Measurements from ENCODE around the gene CISTR.
A peak's percentile ranks its signal among the peaks of the same experiment; 100 is the strongest.
"Not testable (repeated sequence)": the region's sequence is repeated elsewhere in the genome, so short reads cannot be mapped to it uniquely, and the experiment has no call there.

Gene CISTR

GRCh38 chr12:53762793-53763192 lies 11.0 kb upstream of the CISTR start:
- DNase-seq = not testable (repeated sequence)

GRCh38 chr12:53761306-53761705 lies 9.5 kb upstream of the CISTR start:
- DNase-seq = no peak

DNA sequence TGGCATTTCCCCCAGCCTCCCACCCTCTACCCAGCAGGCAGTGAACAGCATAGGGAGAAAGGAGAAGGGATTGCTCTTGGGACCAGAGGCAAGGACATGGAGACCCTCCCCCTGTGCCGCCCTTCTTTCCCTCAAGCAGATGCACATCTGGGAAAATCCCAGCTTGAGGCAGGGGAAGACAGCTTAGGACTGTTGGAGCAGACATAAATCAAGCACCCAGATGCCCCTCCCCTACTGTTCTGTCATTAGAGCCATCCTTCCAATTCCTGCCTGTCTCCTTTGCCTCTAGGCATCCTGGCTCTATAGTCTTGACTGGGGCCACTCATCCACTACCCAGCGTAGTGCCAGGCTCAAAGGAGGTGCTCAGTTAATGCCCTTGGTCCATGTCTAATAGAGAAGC lies 7.5 kb upstream of the CISTR start:
- DNase-seq = no peak

DNA sequence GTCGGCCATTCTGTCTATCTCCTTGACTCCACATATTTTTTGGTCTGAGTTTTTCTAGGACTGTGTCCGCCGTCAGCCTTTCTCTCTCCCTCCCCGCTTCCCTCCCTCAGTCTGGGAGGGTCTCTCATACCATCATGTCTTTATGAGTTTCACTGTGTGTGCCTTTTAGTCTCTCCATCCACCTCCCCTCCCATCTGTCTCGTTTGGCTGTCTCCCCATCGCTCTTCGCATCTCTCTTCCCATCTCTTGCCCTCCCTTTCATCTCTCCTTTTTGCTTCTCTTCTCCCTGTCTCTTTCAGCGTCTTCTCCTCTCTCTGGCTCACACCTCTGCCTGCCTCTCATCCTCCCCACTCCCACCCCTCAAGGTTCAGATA lies 6.9 kb upstream of the CISTR start:
- DNase-seq = no peak

DNA sequence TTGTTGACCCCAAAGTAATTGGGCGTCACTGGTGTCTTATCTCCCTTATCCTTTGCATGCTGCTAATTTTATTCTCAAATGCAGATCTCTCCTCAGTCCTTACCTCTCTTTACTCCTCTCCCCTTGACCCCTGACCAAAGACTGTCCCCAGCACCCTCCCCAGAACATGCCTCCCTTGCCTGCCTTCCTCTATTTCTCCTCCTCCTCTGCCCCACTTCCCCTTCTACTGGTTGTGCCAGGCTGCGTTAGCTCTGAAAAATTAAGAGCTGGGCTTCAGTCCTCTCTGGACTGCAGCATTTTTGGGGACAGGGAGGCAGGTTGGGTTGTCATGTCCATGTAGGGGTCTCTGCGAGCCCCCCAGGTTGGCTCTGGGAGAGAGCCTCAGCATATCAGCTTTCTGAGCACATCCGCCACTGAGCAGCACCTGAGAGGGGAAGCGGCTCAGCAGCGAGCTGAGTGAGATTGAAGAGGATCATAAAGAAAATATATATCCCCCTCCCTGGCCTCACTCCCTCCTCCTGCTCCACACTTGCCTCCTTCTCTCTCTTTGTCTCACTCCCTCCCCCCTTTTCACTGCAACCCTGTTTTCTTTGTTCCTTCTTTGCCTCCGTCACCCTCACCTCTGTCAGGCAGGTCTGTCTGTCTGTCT lies 6.4 kb upstream of the CISTR start:
- no peak for DNase-seq

DNA sequence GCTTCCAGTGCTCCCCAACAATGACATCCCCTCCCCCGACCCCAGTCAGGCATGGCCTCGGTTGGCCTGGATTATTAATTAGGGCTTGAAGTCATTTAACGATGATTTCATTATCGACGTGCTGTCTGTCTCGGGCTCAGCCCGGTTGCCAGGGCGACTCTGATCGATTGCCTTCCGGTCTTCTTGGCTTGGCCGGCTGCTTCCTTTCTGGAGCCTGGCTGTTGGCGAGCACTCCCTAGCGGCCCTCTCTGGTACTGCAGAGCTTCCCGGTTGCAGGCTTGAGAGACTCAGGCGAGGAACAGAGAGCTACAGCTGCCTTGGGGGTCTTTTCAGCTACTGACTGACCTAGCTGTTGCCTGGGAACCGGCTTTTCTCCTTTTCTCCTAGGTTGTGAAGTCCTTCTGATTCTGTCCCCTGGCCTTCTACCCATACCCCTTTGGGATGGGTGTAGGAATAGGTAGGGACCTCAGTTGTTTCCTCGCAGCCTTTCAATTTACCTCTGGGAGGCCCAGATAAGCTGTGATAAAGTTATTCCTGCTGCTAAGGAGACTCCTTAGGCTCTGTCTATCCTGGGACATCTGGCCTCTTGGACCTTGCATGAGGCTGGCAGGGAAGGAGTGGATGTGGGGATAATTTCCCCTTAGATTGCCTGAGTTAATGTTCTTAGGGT lies 5.5 kb upstream of the CISTR start:
- DNase-seq = peak; percentile 74

DNA sequence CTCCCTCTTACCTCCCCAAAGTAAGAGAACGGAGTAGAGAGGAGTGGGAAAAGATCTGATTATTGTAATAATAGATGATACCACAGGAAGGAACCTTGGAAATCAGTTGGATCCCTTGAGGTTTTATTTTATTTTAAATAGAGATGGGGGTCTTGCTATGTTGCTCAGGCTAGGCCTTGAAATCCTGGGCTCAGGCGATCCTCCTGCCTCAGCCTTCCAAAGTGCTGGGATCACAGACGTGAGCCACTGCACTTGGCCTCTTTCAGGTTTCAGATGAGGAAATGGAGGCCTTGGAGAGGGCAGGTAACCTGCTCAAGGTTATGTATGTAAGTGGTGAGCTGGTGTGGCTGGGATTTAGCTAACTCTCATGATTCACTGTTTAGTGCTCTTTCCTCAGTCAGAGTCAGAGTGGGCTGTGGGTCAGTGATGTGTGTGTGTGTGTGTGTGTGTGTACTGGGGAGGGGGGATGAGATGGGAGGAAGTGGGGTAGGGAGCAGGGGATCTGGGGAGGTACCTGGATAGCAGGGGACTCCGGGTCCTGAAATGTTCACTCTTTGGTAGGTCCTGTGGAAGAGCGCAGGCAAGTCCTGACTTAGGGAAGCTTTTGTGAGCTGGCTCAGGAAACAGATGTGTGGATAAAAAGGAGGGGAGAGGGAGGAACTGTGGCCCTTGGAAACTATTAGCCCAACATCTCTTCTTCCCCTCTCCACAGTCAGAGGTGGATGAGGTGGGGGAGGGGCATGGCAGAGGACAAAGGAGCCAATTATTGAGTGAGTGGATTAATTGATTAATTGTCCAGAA lies 4.7 kb upstream of the CISTR start:
- no peak for DNase-seq

DNA sequence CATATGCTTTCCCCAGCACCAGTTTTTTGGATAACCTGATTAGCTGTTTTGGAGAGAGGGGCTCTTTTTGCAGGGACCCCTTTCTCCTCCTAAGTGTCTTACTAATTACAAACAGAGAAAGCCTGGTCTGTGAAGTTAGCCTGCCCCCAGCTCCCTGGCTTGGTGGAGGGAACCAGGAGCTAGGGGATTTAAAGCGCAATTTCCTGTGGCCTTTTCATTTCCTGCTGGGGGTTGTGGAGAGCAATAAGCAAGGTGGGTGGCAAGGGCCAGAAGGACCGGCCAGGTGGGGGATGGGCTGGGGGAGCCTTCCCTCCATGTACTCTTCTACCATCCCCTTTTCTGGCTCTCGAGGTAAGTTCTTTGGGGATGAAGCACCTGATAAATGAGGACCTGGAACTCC lies 4.1 kb upstream of the CISTR start:
- no peak for DNase-seq

DNA sequence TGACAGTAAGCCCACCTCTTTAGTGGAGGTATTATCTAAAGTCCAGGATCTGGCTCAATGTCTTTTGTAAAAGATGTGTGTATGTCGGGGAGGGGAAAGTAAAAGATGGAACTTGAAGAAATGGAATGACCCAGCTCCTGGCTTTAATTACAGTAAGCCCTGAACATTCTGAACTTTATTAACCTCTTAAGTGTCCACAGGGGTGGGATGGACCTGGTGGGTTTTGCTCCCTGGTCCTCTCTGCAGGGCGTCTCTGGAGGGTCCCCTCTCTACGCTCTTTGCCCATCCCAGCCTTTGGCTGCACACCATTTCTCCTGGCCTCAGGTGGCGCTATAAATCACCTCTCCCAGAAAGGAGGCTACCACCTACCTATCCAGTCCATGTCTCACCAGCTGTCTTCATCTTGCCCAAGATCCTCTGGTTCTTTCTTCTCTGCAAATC lies 3.7 kb upstream of the CISTR start:
- DNase-seq = no peak

DNA sequence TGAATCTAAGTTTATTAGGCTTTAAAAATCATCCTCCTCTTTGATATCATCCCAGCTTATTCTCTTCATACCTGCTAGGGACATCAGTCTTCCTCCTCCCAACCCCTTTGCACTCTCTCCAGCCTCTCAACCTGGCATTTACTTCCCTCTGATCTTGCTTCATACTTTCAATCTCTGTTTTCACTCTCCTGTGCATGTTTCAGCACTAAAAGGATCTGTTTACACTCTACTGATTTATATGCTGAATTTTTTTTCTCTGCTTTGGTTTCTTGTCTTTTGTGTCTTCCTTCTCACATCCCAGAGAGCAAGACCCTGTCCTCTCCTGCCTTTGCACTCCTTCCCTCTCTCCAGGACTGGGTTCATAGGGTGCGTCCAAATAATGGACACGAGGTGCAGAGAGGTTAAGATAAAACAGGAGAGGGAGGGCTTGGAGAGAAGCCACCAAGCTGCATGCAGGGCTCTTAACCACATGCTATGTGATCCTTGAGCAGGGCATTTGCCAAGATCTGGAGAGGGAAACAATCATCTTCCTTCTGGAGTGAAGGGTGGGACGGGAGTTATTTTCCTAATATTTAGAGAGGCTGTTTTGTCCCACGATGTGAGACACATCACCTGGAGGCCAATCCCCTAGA lies 3.0 kb upstream of the CISTR start:
- DNase-seq = no peak

GRCh38 chr12:53754188-53754585 lies 2.4 kb upstream of the CISTR start:
- no peak for DNase-seq

DNA sequence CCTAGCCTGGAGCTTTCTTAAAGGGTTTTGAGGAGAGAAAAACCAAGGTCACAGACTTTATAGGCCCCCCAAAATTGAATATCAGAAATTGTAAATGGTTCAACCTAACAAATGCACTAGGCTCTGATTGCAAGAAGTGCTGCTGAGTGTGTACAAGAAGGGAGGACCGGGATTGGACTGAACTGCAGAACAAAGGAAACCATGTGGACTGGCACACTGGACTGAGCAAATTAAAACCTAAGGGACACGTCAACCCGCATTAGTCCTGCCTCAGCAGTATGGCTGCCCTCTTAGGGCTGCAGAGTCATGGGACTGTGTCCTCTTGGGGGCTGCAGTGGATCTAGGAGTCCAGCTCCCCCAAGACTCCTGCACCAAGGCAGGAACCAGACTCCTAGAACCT lies 842 bp upstream of the CISTR start:
- DNase-seq = no peak

DNA sequence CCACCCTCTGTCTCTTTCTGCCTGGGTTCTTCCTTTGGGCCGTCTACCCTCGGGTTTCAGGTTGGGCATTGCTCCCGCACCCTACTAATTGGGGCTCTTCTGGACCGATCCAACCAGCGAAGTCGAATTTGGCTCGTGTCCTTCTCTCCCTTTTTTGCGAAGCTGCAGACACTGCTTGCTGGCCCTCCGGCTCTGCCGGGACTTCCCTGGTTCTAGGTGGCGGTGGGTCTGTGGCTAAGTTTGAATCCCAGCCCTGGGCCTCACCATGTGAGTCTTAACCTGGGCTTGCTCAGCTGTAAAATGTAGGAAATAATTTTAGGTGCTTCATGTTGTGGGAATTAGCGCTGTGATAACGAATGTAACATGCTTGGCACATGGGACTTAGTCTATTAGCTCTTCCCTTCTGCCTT lies 418 bp upstream of the CISTR start:
- DNase-seq = no peak

- no peak for DNase-seq
Observed at GRCh38 chr12:53750812-53751335, 905 bp downstream of the CISTR start.

- no peak for DNase-seq
Observed at GRCh38 chr12:53749986-53750811, 1.6 kb downstream of the CISTR start.

DNA sequence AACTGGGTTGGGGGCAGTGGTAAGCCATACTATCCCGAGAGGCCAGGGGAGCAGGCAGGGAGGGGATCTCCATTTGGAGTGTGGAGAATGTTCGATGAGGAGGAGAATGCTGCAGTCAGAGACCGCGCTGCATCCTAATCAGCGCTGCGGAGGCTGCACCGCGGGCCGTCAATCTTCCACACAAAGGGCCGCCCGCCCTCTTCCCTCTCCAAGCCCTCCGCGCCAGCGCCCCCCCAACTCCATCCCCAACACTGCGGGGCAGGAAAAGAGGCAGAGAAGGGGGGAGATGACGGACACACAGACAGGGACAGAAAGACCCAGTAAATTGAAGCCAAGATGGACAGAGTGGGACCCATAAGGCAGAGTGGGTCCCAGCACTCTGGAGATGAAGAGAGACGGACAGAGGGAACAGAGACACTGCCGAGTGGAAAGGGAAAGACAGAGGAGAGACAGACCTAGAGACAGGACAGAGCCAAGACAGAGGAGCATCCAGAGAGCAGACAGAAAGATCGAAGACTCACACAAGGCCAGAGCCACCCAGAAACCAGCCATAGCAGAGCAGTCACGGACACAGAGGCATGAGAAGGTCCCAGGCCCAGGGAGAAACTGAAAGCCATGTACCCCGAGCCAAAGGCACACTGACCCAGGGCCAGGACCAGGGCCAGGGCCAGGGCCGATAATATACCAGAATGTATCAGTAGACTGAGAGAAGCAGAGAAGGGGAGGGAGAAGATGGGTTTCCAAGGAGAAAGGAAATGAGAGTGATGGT lies 3.5 kb downstream of the CISTR start:
- DNase-seq = no peak

GRCh38 chr12:53747095-53747494 lies 4.7 kb downstream of the CISTR start:
- no peak for DNase-seq

- DNase-seq = peak; percentile 79
Observed at GRCh38 chr12:53746592-53747092, 5.1 kb downstream of the CISTR start.

DNA sequence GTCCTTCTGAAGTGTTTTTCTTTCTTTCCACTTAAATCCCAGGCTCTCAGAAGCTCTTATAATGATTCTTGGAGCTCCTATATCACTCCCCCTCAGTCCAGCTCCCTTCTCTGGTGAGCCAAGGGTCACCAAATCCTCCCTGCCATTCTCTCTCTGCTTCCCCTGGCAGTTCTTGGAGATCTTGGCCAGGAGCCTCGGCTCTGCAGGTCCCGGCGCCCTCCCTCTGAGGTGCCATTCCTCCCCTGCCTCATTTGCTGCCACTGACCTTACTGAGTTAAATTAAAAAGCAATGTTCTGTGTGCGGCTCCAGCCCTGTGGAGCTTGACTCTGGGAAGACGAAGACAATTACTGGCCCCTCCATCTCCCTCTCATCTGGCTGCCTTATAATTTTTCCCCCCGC lies 7.0 kb downstream of the CISTR start:
- DNase-seq = no peak

DNA sequence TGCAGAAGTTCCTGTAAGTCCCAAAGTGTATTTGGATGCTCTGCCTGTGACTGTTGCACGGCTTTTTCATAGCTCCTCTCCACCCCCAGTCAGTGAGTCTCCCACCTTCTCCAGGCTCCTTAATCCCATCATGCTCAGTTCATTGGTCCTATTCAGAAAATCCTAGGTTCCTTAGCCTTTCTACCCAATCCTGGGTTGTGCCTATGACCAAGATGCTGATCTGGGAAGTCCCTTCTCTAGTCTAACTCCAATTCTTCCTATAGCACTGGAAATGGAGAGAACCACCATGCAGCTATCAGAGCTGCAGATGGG lies 7.7 kb downstream of the CISTR start:
- DNase-seq = no peak

GRCh38 chr12:53743266-53744129 lies 8.3 kb downstream of the CISTR start:
- peak; percentile 65 for DNase-seq
